Panc1 (cell line): Measurements from ENCODE around the gene MMP21.

ENCODE experiments used
- POLR2AphosphoS5 ChIP-seq: IDR thresholded peaks from 2 replicates; pipeline ENCODE4 v1.6.1; 2012; ENCODE audit warnings: mild to moderate bottlenecking, low read depth, low read length, moderate library complexity
- SIN3A ChIP-seq: IDR thresholded peaks from 2 replicates; pipeline ENCODE4 v1.6.1; 2012; ENCODE audit warnings: low read depth, mild to moderate bottlenecking, low read length, moderate library complexity, borderline replicate concordance; ENCODE audit not compliant: insufficient read depth
- TCF7L2 ChIP-seq: IDR thresholded peaks from 2 replicates; pipeline ENCODE4 v1.6.1; 2011; ENCODE audit warnings: mild to moderate bottlenecking, low read depth, low read length, inconsistent platforms
- TF ChIP-seq, protein P1 (sequence below): fragments of 450-650 bp; IDR thresholded peaks from 2 replicates; pipeline ENCODE4 v1.5.1; 2017; ENCODE audit warnings: mild to moderate bottlenecking

DNA sequence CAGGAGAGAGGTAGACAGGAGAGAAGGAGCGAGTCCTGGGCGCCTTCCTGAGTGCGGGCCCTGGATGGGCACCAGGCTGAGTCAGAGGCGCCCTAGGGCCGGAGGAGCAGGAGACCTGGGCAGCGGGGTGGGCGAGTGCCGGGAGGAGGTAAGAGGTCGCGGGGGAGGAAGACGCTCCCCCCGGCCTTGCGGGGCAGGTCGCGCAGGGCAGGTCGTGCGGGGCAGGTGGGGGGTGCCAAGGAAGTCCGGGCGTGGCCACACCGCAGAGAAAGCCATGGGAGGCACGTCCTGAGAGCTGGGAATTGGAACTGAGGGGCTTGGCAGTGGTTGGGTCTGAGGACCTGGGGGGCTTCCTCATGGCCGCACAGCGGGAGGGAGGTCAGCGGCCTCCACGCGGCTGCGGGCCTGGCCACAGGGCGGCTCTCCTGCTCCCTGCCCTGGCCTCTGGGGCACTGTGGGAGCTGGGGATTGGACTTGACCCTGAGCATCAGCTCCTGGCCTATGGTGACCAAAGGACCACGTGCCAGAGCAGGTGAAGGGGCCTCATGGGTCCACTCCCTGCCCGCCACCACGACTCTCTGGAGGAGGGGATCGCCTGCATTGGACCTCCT lies 935 bp downstream of the MMP21 start:
- TF ChIP-seq POLR2AphosphoS5 (no peak), TCF7L2 (no peak), SIN3A (no peak)
- TF ChIP-seq, protein P1, sequence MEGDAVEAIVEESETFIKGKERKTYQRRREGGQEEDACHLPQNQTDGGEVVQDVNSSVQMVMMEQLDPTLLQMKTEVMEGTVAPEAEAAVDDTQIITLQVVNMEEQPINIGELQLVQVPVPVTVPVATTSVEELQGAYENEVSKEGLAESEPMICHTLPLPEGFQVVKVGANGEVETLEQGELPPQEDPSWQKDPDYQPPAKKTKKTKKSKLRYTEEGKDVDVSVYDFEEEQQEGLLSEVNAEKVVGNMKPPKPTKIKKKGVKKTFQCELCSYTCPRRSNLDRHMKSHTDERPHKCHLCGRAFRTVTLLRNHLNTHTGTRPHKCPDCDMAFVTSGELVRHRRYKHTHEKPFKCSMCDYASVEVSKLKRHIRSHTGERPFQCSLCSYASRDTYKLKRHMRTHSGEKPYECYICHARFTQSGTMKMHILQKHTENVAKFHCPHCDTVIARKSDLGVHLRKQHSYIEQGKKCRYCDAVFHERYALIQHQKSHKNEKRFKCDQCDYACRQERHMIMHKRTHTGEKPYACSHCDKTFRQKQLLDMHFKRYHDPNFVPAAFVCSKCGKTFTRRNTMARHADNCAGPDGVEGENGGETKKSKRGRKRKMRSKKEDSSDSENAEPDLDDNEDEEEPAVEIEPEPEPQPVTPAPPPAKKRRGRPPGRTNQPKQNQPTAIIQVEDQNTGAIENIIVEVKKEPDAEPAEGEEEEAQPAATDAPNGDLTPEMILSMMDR, result no peak
